ENCODE measurements around the gene UBE4B. TPM values are rescaled to one million over a fixed set of nuclear protein-coding genes. Genes with fewer than 3 reads are reported as not detected.
"Not testable (repeated sequence)": the region's sequence is repeated elsewhere in the genome, so short reads cannot be mapped to it uniquely, and the experiment has no call there.

UBE4B gene
- total RNA-seq, 1 experiment from 2014 or later, result 31.2 TPM

GRCh38 chr1:10105484-10105883, 72.7 kb downstream of the UBE4B start:
- BruUV-seq (replicated peaks), result no TSS peak
- Mint-ChIP-seq H3K27me3 (ENCODE audit: insufficient read depth, unreplicated experiment) (no peaks in the 10 kb centered on the region), H3K27ac (ENCODE audit: low read depth, unreplicated experiment) (no peak overlapping the region), H3K36me3 (ENCODE audit: insufficient read depth, unreplicated experiment) (peaks cover 75% of the 10 kb centered on the region), H3K9me3 (ENCODE audit: unreplicated experiment) (no peaks in the 10 kb centered on the region), H3K4me3 (ENCODE audit: unreplicated experiment) (no peak overlapping the region), H3K4me1 (ENCODE audit: insufficient read depth, unreplicated experiment) (peaks cover 20% of the 10 kb centered on the region)
- intact Hi-C loops (cut with micrococcal nuclease), result loop anchor here (5.0 kb wide), 1 partner anchor 73 kb away; the partner anchor contains the start of gene UBE4B
- peak; percentile 3 for DNase-seq (ENCODE audit: unreplicated experiment)
- ChIA-PET CTCF (interaction anchor here (0.5 kb wide), 1 partner anchor 20 kb away, joined by 3 read pairs; no protein-coding TSS in a partner anchor), POLR2A (interaction anchor here (1.2 kb wide), 1 partner anchor 41 kb away, joined by 3 read pairs; no protein-coding TSS in a partner anchor)
- TF ChIP-seq CTCF (IDR thresholded peaks at IDR 0.05; ENCODE audit: unreplicated experiment), result no peak

GRCh38 chr1:10106241-10106640, 73.5 kb downstream of the UBE4B start:
- CTCF ChIA-PET, result interaction anchor here (0.5 kb wide), 1 partner anchor 20 kb away, joined by 3 read pairs; no protein-coding TSS in a partner anchor
- intact Hi-C loops (cut with micrococcal nuclease), result loop anchor here (5.0 kb wide), 1 partner anchor 74 kb away; the partner anchor contains the start of gene UBE4B
- no peaks in the 10 kb centered on the region for H3K27me3 Mint-ChIP-seq (ENCODE audit: insufficient read depth, unreplicated experiment)

GRCh38 chr1:10106756-10107475, 74.2 kb downstream of the UBE4B start:
- no peaks in the 10 kb centered on the region for H3K27me3 Mint-ChIP-seq (ENCODE audit: insufficient read depth, unreplicated experiment)
- no peak overlapping the region for H3K4me3 Mint-ChIP-seq (ENCODE audit: unreplicated experiment)
- peak overlapping the region; percentile 75 for H3K27ac Mint-ChIP-seq (ENCODE audit: low read depth, unreplicated experiment)
- H3K36me3 Mint-ChIP-seq (ENCODE audit: insufficient read depth, unreplicated experiment), result peaks cover 75% of the 10 kb centered on the region
- no peaks in the 10 kb centered on the region for H3K9me3 Mint-ChIP-seq (ENCODE audit: unreplicated experiment)
- CTCF ChIA-PET, result no interaction called here
- DNase-seq (ENCODE audit: unreplicated experiment), result no peak
- BruUV-seq (replicated peaks), result TSS peak; percentile 9
- TF ChIP-seq CTCF (IDR thresholded peaks at IDR 0.05; ENCODE audit: unreplicated experiment), result no peak
- intact Hi-C loops (cut with micrococcal nuclease), result loop anchor here (5.0 kb wide), 1 partner anchor 75 kb away; the partner anchor contains the start of gene UBE4B
- POLR2A ChIA-PET, result no interaction called here
- H3K4me1 Mint-ChIP-seq (ENCODE audit: insufficient read depth, unreplicated experiment), result peaks cover 20% of the 10 kb centered on the region

More at GRCh38 chr1:10106241-10106640, 73.5 kb downstream of the UBE4B start:
- POLR2A ChIA-PET, result no interaction called here
- H3K4me1 Mint-ChIP-seq (ENCODE audit: insufficient read depth, unreplicated experiment), result peaks cover 20% of the 10 kb centered on the region
- peak overlapping the region; percentile 75 for H3K27ac Mint-ChIP-seq (ENCODE audit: low read depth, unreplicated experiment)
- TF ChIP-seq CTCF (IDR thresholded peaks at IDR 0.05; ENCODE audit: unreplicated experiment), result no peak
- DNase-seq (ENCODE audit: unreplicated experiment), result no peak
- no TSS peak for BruUV-seq (replicated peaks)
- H3K9me3 Mint-ChIP-seq (ENCODE audit: unreplicated experiment), result no peaks in the 10 kb centered on the region
- H3K4me3 Mint-ChIP-seq (ENCODE audit: unreplicated experiment), result no peak overlapping the region
- H3K36me3 Mint-ChIP-seq (ENCODE audit: insufficient read depth, unreplicated experiment), result peaks cover 77% of the 10 kb centered on the region

- BruUV-seq (replicated peaks); H3K9me3 Mint-ChIP-seq (ENCODE audit: unreplicated experiment); H3K27me3 Mint-ChIP-seq (ENCODE audit: insufficient read depth, unreplicated experiment); H3K4me3 Mint-ChIP-seq (ENCODE audit: unreplicated experiment); DNase-seq (ENCODE audit: unreplicated experiment); POLR2A ChIA-PET: not testable (repeated sequence)
- Mint-ChIP-seq H3K27ac (ENCODE audit: low read depth, unreplicated experiment) (peak overlapping the region; percentile 75), H3K36me3 (ENCODE audit: insufficient read depth, unreplicated experiment) (peaks cover 75% of the 10 kb centered on the region), H3K4me1 (ENCODE audit: insufficient read depth, unreplicated experiment) (peaks cover 20% of the 10 kb centered on the region)
- intact Hi-C loops (cut with micrococcal nuclease), result loop anchor here (5.0 kb wide), 1 partner anchor 75 kb away; the partner anchor contains the start of gene UBE4B
- CTCF ChIA-PET, result interaction anchor here (0.5 kb wide), 1 partner anchor 78 kb away, joined by 3 read pairs; no protein-coding TSS in a partner anchor
Observed at GRCh38 chr1:10107476-10107847, 74.7 kb downstream of the UBE4B start.

All from MCF 10A (cell line).